ENCODE measurements around the gene ABTB2.

- TF ChIP-seq POLR2A (IDR thresholded peaks at IDR 0.05) (no peak), EP300 (IDR thresholded peaks at IDR 0.05) (no peak), CTCF (IDR thresholded peaks at IDR 0.05) (no peak), POLR2AphosphoS5 (IDR thresholded peaks at IDR 0.05) (no peak)
These were observed 139.7 kb downstream of the ABTB2 start for GRCh38 chr11:34218067-34218466.
